ENCODE data around the gene MAP1S. TPM values are rescaled to one million over a fixed set of nuclear protein-coding genes. Genes with fewer than 3 reads are reported as not detected.

Gene MAP1S
- total and polyA plus RNA-seq, 2 of the 13 experiments (the other 11 are each of a cell fraction or from before 2014, with no cell fraction given): 3.8 to 7.3 TPM

DNA sequence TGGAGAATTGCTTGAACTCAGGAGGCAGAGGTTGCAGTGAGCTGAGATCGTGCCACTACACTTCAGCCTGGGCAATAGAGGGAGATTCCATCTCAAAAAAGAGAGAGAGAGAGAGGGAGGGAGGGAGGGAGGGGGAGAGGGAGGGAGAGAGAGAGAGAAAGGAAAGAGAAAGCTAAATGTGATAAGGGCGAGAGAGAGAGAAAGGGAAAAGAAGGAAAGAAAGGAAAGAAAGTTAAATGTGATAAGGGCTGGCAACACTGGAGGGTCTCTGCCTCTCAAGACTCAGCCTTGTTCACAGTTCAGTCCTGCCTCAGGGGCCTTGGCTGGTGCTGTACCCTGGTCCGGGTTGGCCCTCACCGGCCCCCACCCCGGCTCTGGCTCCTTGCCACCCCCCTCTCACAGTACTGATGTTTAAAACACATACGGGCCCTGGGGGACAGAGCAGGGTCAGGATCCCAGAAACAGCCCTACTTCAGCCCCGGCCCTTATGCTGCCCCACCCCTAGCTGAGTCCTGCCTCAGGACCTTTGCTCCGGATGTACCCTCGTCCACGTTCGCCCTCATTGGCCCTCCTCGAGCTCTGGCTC, 3.5 kb downstream of the MAP1S start (continued):
- no peak for TF ChIP-seq MAFF (IDR thresholded peaks at IDR 0.05; ENCODE audit: low read depth, low read length)

DNA sequence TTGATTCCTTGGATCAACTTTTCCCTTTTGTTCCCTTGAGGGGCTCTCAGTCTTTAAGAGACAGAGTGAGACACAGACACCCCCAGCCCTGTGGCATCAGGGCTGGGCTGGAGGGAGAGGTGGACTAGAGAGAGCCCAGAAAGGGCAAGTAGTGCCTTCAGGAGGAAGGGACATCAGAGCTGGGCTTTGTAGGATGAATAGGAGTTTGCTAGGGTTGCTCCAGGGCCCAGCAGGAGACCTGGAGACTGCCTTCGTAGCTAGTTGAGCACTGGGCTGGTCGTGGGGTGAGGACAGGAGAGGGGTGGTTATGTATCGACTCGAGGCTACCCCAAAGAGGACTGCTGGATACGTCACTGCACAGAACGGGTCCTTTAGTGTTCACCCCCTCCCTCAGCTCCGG, 5.4 kb downstream of the MAP1S start:
- intact Hi-C loops (cut with micrococcal nuclease; ENCODE audit: unreplicated experiment): no loop called here
- DNase-seq (ENCODE audit: low spot score) (no peak), FAIRE-seq (no peak), ATAC-seq (no peak)
- POLR2A ChIA-PET: no interaction called here
- Histone ChIP-seq H2AFZ (ENCODE audit: low read length) (no peak overlapping the region), H3K36me3 (replicated peaks in 1 of 2; ENCODE audit: control insufficient read depth in 1 of 2, insufficient read depth in 2 of 2, low read length in 2 of 2) (peaks cover 25 to 30% of the 10 kb centered on the region in 2 experiments; a peak in 4 of 5 replicates), H3K4me2 (ENCODE audit: low read depth, low read length) (no peak overlapping the region), H3K4me1 (ENCODE audit: insufficient read depth, low read length) (peaks cover 18% of the 10 kb centered on the region), H3K27ac (ENCODE audit: extremely low read length, insufficient read depth, low read length) (no peak overlapping the region), H3K9ac (ENCODE audit: insufficient read depth, low read depth, low read length) (no peak overlapping the region), H3K79me2 (ENCODE audit: insufficient read depth, low read length) (peaks cover 19% of the 10 kb centered on the region), H3K9me3 (ENCODE audit: low read length) (no peaks in the 10 kb centered on the region), H3K27me3 (ENCODE audit: control insufficient read depth in 1 of 2, insufficient read depth in 2 of 2, low read length in 2 of 2) (no peaks in the 10 kb centered on the region; a peak in 1 of 5 replicates), H4K20me1 (ENCODE audit: insufficient read depth, low read length) (peaks cover 11% of the 10 kb centered on the region; the same call in 1 of the 2 replicates), H3K4me3 (replicated peaks in 1 of 3; ENCODE audit: insufficient read depth in 1 of 3, low read depth in 2 of 3, low read length in 3 of 3) (no peak overlapping the region)
- CTCF ChIA-PET (ENCODE audit: low intra/inter-chr PET ratio, low total read pairs): no interaction called here
- BruUV-seq (replicated peaks): no TSS peak
- in situ Hi-C loops (cut with HindIII; ENCODE audit: extremely low pct_ligation_motif_present, low pct_unique_long_range_greater_than_20kb): no loop called here
- 100% methylated on average over 7 of the region's 7 CpGs for WGBS (ENCODE audit: low lambda C conversion rate)
- TF ChIP-seq GFI1 (CRISPR knock-in tag; IDR thresholded peaks at IDR 0.05; ENCODE audit: borderline replicate concordance) (no peak), ZNF256 (CRISPR knock-in tag; conservative IDR thresholded peaks at IDR 0.05) (no peak), EEA1 (CRISPR knock-in tag; IDR thresholded peaks at IDR 0.05; ENCODE audit: borderline replicate concordance) (no peak), ZNF430 (CRISPR knock-in tag; IDR thresholded peaks at IDR 0.05) (no peak), ARNT (IDR thresholded peaks at IDR 0.05) (no peak), ZMAT3 (CRISPR knock-in tag; conservative IDR thresholded peaks at IDR 0.05) (no peak)
- TF ChIP-seq, protein P1, sequence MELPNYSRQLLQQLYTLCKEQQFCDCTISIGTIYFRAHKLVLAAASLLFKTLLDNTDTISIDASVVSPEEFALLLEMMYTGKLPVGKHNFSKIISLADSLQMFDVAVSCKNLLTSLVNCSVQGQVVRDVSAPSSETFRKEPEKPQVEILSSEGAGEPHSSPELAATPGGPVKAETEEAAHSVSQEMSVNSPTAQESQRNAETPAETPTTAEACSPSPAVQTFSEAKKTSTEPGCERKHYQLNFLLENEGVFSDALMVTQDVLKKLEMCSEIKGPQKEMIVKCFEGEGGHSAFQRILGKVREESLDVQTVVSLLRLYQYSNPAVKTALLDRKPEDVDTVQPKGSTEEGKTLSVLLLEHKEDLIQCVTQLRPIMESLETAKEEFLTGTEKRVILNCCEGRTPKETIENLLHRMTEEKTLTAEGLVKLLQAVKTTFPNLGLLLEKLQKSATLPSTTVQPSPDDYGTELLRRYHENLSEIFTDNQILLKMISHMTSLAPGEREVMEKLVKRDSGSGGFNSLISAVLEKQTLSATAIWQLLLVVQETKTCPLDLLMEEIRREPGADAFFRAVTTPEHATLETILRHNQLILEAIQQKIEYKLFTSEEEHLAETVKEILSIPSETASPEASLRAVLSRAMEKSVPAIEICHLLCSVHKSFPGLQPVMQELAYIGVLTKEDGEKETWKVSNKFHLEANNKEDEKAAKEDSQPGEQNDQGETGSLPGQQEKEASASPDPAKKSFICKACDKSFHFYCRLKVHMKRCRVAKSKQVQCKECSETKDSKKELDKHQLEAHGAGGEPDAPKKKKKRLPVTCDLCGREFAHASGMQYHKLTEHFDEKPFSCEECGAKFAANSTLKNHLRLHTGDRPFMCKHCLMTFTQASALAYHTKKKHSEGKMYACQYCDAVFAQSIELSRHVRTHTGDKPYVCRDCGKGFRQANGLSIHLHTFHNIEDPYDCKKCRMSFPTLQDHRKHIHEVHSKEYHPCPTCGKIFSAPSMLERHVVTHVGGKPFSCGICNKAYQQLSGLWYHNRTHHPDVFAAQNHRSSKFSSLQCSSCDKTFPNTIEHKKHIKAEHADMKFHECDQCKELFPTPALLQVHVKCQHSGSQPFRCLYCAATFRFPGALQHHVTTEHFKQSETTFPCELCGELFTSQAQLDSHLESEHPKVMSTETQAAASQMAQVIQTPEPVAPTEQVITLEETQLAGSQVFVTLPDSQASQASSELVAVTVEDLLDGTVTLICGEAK (IDR thresholded peaks at IDR 0.05): no peak
- TF ChIP-seq, protein P1 (CRISPR knock-in tag; IDR thresholded peaks at IDR 0.05): no peak
- TF ChIP-seq, protein P2, sequence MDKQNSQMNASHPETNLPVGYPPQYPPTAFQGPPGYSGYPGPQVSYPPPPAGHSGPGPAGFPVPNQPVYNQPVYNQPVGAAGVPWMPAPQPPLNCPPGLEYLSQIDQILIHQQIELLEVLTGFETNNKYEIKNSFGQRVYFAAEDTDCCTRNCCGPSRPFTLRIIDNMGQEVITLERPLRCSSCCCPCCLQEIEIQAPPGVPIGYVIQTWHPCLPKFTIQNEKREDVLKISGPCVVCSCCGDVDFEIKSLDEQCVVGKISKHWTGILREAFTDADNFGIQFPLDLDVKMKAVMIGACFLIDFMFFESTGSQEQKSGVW (CRISPR knock-in tag; IDR thresholded peaks at IDR 0.05; ENCODE audit: borderline replicate concordance): no peak
- TF ChIP-seq, protein P3, sequence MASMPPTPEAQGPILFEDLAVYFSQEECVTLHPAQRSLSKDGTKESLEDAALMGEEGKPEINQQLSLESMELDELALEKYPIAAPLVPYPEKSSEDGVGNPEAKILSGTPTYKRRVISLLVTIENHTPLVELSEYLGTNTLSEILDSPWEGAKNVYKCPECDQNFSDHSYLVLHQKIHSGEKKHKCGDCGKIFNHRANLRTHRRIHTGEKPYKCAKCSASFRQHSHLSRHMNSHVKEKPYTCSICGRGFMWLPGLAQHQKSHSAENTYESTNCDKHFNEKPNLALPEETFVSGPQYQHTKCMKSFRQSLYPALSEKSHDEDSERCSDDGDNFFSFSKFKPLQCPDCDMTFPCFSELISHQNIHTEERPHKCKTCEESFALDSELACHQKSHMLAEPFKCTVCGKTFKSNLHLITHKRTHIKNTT (CRISPR knock-in tag; IDR thresholded peaks at IDR 0.05): no peak
- TF ChIP-seq, protein P4, sequence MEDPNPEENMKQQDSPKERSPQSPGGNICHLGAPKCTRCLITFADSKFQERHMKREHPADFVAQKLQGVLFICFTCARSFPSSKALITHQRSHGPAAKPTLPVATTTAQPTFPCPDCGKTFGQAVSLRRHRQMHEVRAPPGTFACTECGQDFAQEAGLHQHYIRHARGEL (CRISPR knock-in tag; IDR thresholded peaks at IDR 0.05): no peak
